Activated CD8-positive, alpha-beta T cell treated with anti-CD3 and anti-CD28 coated beads for 36 hours (primary cell): ENCODE data around the gene JAKMIP2. TPM values are rescaled to one million over a fixed set of nuclear protein-coding genes. Genes with fewer than 3 reads are reported as not detected.

Source experiments
- ATAC-seq: fragments of 200-7000 bp; cut with Tn5 transposase; one replicate; pipeline ENCODE4 v1.10.0; 2021; ENCODE audit warnings: mild to moderate bottlenecking, moderate library complexity
- CTCF ChIA-PET: fragments of 350-600 bp; sonication (Branson Sonifier 250); formaldehyde crosslinking; loops from one replicate; lab custom pipeline; 2021; ENCODE audit warnings: antibody characterized with exemption; lab: Charles Lee
- POLR2A ChIA-PET: fragments of 350-600 bp; sonication (Branson Sonifier 250); formaldehyde crosslinking; loops from one replicate; lab custom pipeline; 2021; ENCODE audit warnings: antibody characterized with exemption; lab: Charles Lee
- DNase-seq: peaks from one replicate; pipeline ENCODE4 v3.0.0-alpha.2; 2020
- H3K27ac Mint-ChIP-seq: one replicate; pipeline ENCODE4 v1.8.0; 2021; ENCODE audit warnings: mild to moderate bottlenecking, mixed read lengths
- H3K27me3 Mint-ChIP-seq: one replicate; pipeline ENCODE4 v1.8.0; 2021; ENCODE audit warnings: mixed read lengths
- H3K36me3 Mint-ChIP-seq: one replicate; pipeline ENCODE4 v1.8.0; 2021; ENCODE audit warnings: low read depth, mixed read lengths
- H3K4me1 Mint-ChIP-seq: one replicate; pipeline ENCODE4 v1.8.0; 2021; ENCODE audit warnings: low read depth, mixed read lengths
- H3K4me3 Mint-ChIP-seq: one replicate; pipeline ENCODE4 v1.8.0; 2021; ENCODE audit warnings: mild to moderate bottlenecking, moderate library complexity, mixed read lengths
- H3K9me3 Mint-ChIP-seq: one replicate; pipeline ENCODE4 v1.8.0; 2021; ENCODE audit warnings: mixed read lengths
- intact Hi-C: fragments of 100-400 bp; cut with micrococcal nuclease; formaldehyde crosslinking; loops from one replicate; pipeline ENCODE4 v1.10.0; 2022
- total RNA-seq, 2 experiments: library from RNA; stranded (reverse); gene quantifications; one replicate each; pipeline ENCODE4 v1.2.3, GENCODE V29; 2021
- TF ChIP-seq, protein P1 (sequence below): fragments of 200-600 bp; IDR thresholded peaks from one replicate; pipeline ENCODE4 v1.8.0; 2022; ENCODE audit warnings: antibody characterized with exemption, mild to moderate bottlenecking

Gene JAKMIP2
- total RNA-seq, 2 experiments from 2014 or later: 2.6 to 3.2 TPM

DNA sequence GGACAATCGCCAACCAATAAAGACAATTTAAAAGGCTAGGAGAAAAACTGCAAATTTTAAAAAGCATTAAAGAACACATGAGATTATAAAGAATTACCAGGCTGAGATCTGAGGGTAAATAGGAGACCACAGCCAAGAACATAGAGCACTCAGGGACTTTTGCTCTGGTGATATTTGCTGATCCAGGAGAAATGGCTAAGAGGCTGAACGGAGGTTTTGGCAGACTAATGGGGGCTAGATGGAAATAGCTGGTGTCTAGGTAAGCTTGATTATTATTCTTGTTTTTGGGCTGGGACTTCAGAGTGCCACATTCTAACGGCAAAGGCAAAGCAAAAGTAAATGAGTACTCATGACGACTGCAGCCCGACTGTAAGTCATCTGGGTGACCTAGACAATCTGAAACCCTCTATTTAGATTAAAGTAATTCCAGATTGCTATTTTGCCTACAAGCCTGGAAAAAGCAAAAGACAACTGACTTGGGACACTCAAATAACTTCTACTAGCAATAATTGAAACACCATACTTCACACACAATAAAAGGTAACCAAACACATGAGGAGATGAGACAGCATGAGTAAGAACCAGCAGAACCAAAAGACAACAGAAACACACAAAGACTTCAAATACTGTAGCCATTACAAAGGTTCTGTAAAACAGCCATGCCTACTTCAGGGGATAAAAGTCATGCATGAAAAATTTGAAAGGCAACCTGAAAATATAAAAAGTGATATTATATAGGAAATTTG lies 68.8 kb downstream of the JAKMIP2 start:
- TF ChIP-seq, protein P1, sequence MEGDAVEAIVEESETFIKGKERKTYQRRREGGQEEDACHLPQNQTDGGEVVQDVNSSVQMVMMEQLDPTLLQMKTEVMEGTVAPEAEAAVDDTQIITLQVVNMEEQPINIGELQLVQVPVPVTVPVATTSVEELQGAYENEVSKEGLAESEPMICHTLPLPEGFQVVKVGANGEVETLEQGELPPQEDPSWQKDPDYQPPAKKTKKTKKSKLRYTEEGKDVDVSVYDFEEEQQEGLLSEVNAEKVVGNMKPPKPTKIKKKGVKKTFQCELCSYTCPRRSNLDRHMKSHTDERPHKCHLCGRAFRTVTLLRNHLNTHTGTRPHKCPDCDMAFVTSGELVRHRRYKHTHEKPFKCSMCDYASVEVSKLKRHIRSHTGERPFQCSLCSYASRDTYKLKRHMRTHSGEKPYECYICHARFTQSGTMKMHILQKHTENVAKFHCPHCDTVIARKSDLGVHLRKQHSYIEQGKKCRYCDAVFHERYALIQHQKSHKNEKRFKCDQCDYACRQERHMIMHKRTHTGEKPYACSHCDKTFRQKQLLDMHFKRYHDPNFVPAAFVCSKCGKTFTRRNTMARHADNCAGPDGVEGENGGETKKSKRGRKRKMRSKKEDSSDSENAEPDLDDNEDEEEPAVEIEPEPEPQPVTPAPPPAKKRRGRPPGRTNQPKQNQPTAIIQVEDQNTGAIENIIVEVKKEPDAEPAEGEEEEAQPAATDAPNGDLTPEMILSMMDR: no peak
- ChIA-PET POLR2A (no interaction called here), CTCF (no interaction called here)
- intact Hi-C loops: no loop called here
- Mint-ChIP-seq H3K27ac (no peak overlapping the region), H3K36me3 (no peaks in the 10 kb centered on the region), H3K4me1 (no peaks in the 10 kb centered on the region), H3K4me3 (no peak overlapping the region), H3K27me3 (no peaks in the 10 kb centered on the region), H3K9me3 (no peaks in the 10 kb centered on the region)
- ATAC-seq (no peak), DNase-seq (no peak)

DNA sequence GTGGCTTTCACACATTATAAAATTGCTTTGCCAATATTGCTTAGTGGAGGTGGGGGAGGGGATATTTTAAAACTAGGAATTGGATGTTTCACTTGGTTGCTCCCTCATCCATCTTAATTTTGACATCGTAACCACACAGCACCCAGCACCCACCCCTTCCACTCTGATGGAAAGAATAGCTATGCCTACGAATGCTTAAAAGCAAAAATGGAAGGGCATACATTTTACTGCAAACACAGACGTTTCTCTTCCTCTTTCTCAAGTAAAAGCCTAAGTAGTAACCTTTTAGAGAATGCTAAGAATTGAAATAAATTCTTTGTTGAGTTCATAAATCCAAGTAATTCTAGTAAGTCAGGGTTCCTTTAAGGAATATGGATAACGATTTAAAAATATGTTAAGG lies 69.9 kb downstream of the JAKMIP2 start:
- H3K27me3 Mint-ChIP-seq: no peaks in the 10 kb centered on the region
- no peaks in the 10 kb centered on the region for H3K36me3 Mint-ChIP-seq
- no peak for DNase-seq
- intact Hi-C loops: no loop called here
- CTCF ChIA-PET: no interaction called here
- no peak for ATAC-seq
- no peak overlapping the region for H3K27ac Mint-ChIP-seq
- H3K4me3 Mint-ChIP-seq: no peak overlapping the region
- POLR2A ChIA-PET: no interaction called here
- no peaks in the 10 kb centered on the region for H3K4me1 Mint-ChIP-seq
- no peaks in the 10 kb centered on the region for H3K9me3 Mint-ChIP-seq
- TF ChIP-seq, protein P1: no peak

- TF ChIP-seq, protein P1: no peak
- intact Hi-C loops: no loop called here
- Mint-ChIP-seq H3K4me3 (no peak overlapping the region), H3K27me3 (no peaks in the 10 kb centered on the region), H3K9me3 (no peaks in the 10 kb centered on the region), H3K4me1 (no peaks in the 10 kb centered on the region), H3K36me3 (no peaks in the 10 kb centered on the region), H3K27ac (no peak overlapping the region)
- DNase-seq (no peak), ATAC-seq (no peak)
- ChIA-PET CTCF (no interaction called here), POLR2A (no interaction called here)
Measured at GRCh38 chr5:147712019-147712418, 70.5 kb downstream of the JAKMIP2 start.

DNA sequence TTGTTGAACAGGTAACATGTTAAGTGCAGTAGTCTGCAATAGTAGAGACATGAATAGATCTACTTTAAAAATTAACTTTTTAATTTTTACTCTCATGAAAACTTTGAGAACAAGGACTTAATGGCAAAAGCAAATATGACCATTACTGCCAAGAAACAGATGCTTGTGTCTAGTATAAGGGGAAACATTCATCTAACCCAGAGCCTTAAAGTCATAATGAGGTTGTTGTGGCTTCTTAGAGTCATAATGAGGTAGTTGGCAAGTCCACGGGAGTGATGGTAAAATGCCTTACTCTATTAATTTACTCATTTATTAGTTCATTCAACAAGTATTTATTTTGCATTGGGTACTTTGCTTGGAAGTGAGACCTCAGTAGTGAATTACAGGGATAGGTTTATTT lies 71.5 kb downstream of the JAKMIP2 start:
- no peak for DNase-seq
- POLR2A ChIA-PET: no interaction called here
- no peak for ATAC-seq
- H3K4me1 Mint-ChIP-seq: no peaks in the 10 kb centered on the region
- intact Hi-C loops: no loop called here
- no peak overlapping the region for H3K4me3 Mint-ChIP-seq
- TF ChIP-seq, protein P1: no peak
- no peaks in the 10 kb centered on the region for H3K27me3 Mint-ChIP-seq
- no peak overlapping the region for H3K27ac Mint-ChIP-seq
- CTCF ChIA-PET: no interaction called here
- no peaks in the 10 kb centered on the region for H3K36me3 Mint-ChIP-seq
- no peaks in the 10 kb centered on the region for H3K9me3 Mint-ChIP-seq

DNA sequence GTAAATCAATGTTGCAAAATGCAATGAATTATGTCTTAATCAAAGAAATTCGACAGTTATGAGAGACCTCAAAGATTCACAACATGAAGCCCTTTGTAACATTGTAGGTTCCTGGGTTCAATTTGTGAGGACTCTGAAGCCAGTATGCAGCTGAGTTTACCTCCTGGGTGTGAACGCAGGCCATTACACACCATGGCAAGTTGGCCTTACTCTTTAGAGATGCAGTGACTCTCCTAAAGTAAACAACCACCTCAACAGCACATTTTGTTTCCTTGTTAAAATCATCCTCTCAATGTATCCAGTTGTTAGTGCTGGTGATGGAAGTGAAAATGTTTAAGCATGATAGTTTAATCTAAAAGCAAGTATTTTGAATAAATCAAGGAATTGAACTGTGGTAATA lies 73.8 kb downstream of the JAKMIP2 start:
- intact Hi-C loops: no loop called here
- ChIA-PET CTCF (no interaction called here), POLR2A (no interaction called here)
- H3K9me3 Mint-ChIP-seq: no peaks in the 10 kb centered on the region
- DNase-seq: no peak
- no peaks in the 10 kb centered on the region for H3K27me3 Mint-ChIP-seq
- H3K36me3 Mint-ChIP-seq: no peaks in the 10 kb centered on the region
- ATAC-seq: no peak
- H3K4me3 Mint-ChIP-seq: no peak overlapping the region
- H3K4me1 Mint-ChIP-seq: no peaks in the 10 kb centered on the region
- TF ChIP-seq, protein P1: no peak
- no peak overlapping the region for H3K27ac Mint-ChIP-seq
